SKM-1 (cell line): ENCODE data around the gene KRTAP12-3.
"Not testable (repeated sequence)": the region's sequence is repeated elsewhere in the genome, so short reads cannot be mapped to it uniquely, and the experiment has no call there.

Experiments used
- DNase-seq: peaks from one replicate; lab custom pipeline; 2025; ENCODE audit not compliant: unreplicated experiment; lab: John Stamatoyannopoulos, UW

The KRTAP12-3 gene, protein sequence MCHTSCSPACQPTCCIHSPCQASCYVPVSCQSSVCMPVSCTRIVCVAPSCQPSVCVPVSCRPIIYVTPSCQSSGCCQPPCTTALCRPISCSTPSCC

DNA sequence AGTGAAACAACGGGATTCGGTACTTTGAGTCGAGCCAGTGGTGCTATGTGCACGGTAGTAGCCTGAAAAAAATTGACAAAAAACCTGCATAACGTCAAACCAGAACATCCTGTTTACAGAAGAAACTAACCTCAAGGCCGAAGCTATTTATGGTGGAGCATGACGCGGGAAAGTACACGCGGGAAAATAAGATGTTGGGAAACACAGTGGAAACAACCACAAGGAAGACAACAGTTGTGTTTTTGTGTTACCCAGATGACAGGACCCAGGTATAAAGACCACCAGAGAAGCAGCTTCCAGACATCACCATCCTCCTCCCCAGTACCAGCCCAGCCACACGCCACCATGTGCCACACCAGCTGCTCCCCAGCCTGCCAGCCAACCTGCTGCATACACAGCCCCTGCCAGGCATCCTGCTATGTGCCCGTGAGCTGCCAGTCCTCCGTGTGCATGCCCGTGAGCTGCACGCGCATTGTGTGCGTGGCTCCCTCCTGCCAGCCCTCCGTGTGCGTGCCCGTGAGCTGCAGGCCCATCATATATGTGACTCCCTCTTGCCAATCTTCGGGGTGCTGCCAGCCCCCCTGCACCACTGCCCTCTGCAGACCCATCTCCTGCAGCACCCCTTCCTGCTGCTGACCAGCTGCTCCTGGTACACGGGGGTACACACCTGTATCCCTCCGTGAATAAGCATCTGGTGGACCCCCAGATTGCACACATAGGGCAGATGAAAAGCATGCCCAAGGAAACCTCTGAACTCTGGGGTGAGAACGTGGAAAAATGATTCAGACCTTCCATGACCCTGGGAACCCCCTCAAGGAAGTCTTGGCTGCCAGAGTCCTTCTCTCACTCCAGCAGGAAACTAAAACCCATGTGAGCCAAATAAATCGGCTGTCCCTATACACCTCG lies at the start of gene KRTAP12-3:
TSS of gene KRTAP12-3 (plus strand) at position 298 of the 906 bp plus-strand sequence. CDS start at position 346, 48 bp downstream.
- DNase-seq: no peak

DNA sequence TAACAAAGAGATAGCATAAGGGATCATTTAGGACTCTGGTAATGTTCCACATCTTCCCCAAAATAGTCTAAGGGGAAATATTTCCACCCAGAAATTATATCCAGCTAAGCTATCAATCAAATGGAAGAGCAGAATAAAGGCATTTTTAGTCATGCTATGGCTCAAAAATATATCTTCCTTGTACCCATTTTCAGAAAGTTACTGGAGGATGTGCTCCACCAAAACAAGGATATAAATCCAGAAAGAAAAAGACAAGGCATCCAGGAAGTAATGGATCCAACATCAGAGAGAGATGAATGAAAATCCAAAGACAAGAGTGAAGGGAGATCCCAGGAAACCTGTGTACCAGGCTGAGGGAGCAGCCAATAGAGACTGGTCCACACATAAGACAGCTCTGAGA lies 48.5 kb upstream of the KRTAP12-3 start:
- no peak for DNase-seq

DNA sequence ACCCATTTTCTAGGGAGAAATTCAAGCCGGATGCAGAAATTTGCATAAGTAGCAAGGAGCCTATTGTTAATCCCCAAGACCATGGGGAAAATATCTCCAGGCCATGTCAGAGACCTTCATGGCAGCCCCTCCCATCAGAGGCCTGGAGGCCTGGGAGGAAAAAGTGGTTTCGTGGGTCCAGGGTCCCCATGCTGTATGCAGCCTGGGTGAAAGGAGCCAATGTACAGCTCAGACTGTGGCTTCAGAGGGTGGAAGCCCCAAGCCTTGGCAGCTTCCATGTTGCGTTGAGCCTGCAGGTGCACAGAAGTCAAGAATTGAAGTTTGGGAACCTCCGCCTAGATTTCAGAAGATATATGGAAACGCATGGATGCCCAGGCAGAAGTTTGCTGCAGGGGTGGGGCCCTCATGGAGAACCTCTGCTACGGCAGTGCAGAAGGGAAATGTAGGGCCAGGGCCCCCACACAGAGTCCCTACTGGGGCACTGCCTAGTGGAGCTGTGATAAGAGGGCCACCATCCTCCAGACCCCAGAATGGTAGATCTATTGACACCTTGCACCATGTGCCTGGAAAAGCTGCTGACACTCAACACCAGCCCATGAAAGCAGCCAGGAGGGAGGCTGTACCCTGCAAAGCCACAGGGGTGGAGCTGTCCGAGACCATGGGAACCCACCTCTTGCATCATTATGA lies 47.4 kb upstream of the KRTAP12-3 start:
- DNase-seq: not testable (repeated sequence)

DNA sequence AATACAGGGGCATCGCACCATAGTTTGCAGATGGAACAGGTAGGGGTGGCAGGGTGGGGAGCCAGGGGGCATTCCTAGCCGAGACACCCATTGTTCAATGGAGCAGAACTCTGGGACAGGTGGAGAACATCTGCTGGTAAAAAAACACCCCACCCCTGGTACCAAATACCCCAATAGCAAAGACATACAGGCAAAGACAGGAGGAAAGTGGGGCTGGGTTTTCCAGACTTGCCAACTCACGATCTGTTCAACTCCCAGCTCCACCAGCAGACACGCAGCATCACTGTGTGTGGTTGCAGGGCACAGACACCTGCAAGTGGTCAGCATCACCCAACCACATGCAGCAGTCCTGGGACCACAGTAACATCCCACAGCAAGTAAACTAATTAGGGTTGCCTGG lies 46.2 kb upstream of the KRTAP12-3 start:
- no peak for DNase-seq

DNA sequence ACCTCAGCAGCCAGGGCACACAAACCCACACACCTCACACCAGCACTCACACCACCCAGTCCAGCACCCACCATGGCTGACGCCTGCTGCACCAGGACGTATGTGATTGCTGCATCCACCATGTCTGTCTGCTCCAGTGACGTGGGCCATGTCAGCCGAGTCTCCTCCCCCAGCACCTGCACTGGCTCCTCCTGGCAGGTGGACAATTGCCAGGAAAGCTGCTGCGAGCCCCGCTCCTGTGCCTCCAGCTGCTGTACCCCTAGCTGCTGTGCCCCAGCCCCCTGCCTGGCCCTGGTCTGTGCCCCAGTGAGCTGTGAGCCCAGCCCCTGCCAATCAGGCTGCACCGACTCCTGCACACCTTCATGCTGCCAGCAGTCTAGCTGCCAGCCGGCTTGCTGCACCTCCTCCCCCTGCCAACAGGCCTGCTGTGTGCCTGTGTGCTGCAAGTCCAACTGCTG lies 45.7 kb upstream of the KRTAP12-3 start, which contains the start of gene KRTAP10-8:
TSS of gene KRTAP10-8 (plus strand) at position 51 of the 458 bp plus-strand sequence. CDS start at position 73, 22 bp downstream.
- no peak for DNase-seq

DNA sequence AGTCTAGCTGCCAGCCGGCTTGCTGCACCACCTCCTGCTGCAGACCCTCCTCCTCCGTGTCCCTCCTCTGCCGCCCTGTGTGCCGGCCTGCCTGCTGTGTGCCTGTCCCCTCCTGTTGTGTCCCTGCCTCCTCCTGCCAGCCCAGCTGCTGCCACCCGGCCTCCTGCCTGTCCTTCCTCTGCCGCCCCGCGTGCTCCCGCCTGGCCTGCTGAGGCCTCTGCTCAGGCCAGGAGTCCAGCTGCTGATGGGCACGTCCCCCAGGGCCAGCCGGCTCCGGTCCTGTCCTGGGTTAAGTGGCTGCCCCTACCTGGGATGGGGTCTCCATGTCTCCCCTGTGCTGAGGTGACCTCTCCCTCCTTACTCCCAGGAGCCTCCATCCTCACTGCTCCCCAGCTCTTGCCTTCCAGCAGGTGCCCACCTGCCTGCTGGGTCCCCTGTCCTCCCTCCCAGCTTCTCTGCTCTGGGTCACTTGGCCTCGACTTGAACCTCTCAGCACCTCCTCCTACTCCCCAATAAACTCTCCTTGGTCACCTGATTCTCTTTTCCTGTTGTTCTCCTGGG lies 45.0 kb upstream of the KRTAP12-3 start:
- no peak for DNase-seq

DNA sequence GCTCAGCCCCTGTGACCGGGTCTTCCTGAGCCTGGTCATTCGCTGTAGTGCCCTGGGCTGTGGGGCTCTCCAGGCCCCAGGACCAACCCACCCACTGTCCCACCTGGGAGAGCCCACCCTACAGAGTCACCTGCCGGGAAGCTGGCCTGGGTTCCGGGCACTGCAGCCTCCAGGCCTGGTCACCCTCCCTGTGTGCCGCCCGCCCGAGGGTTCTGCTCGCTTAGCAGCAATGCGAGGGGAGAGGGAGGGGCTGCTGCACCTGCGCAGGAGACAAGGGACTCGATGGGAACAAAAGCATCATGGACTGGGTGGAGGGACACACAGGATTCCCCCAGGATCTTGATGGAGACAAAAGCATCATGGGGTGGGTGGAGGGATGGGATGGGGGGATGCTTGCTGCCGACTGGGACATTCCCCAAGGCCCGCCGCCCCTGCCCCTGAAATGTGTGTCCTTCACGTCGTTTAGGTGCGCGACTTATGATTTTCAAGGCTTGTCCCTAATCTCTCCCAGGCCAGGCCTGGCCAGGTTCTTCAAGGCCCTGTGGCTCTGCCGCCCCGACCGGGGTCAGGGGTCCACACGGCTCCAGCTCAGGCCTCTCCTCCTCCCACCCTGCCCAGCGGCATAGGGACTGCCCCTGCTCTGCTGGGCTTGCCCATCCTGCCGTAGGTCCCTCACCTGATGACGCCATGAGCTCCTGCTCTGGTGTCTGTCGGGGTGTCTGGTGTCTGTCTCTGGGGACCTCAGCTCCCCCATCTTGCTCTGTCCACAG lies 44.2 kb upstream of the KRTAP12-3 start:
- no peak for DNase-seq

DNA sequence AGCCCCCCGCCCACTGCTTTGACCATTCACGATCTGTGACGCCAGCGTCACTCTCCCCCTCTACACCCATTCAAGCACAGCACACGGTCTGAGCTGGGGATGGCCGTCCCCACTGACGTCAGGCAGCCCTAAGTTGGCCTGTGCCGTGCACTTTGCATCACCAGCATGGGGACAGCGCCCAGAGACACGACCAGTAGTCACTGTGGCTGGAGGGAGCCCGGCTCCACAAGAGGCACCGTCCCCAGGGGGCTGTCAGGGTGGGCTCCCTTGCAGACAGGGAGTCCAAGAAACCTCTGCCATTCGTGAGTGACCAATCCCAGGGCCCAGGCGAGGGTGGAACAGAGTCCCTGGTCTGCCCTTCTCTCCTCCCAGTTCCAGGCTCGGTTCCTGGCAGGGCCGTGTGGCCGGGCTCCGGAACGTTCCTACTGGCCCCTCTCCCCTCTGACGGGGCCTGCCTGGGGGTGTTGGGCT lies 43.5 kb upstream of the KRTAP12-3 start:
- DNase-seq: no peak

DNA sequence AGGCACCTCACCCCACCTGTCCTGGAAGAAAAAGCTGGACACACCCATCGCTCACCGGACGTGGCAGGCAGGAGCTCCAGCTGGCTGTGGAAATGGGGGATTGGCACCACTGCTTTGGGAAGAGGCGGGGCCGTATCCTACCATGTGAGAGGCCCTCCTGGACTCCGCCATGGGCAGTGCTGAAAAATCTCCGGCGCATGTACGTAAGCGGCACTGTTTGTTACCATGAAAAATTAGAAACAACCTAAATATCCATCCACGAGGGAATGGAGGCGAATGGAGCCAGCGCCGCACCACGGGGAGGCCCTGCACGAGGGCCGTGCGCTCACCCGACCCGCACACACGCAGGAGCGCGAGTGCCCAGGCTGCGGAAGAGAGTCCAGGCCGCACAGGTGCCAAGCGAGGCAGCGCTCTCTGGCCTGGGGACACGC lies 42.8 kb upstream of the KRTAP12-3 start:
- no peak for DNase-seq

DNA sequence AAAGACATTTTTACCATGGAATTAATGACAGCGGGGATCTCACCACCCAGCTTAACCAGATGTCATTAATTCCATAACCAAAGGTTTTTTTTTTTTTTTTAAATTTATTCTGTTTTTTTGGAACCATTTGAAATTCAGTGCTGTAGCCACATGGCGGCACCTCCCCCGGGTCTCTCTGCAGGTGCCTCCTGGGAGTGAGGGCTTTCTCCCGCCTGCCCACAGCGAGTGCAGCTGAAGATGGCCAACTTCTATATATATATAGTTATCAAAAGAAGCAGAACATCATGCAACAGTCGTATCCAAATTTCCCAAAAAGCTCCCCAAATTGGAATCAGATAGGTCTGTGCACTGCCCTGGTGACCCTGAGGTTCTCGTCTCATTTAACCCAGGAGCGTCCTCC lies 42.3 kb upstream of the KRTAP12-3 start:
- DNase-seq: no peak

DNA sequence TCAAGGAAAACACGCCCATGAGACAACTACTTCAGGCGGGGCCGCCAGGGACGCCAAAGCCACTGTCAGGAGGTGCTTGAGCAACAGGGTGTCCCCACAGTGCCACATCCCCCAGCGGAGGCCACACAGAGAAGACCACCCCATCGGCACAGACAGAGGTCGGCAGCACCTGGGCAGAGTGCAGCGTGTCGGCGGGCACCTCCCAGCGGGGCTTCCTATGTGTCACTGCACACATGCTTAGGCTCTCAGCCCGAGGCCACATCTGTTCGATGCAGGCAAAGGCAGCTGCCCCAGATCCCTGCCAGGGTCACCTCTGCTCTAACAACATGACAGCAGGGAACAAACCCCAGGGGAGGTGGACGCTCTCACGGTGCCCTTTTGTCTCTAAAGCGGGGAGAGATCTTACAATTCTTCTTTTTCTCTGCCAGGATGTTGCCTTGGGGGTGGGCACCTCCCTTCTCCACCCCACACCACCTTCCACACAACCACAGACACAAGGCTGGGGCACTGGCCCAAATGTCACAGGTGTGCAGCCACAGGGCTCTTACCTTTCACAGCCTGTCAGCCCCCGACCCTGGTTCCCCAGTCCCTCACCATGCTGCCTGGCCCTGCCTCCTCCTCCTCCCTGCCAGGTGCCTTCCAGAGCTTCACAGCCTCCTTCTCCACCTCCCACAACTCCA lies 41.7 kb upstream of the KRTAP12-3 start:
- DNase-seq: no peak

DNA sequence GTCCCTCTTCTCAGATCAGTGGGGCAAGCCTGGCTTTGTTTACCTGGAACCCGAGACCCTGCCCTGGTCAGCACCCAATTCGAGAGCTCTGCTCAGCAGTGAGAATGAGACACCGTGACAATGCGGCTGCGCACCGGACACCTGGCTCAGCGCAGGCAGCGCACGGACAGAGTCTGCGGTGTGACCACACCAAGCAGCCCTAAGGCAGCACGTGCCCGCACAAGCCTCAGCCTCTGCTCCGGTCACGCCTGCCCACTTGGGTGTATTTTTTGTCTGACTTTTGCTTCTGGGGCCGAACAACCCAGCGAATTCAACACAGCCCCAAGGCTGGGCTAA lies 41.2 kb upstream of the KRTAP12-3 start:
- no peak for DNase-seq

DNA sequence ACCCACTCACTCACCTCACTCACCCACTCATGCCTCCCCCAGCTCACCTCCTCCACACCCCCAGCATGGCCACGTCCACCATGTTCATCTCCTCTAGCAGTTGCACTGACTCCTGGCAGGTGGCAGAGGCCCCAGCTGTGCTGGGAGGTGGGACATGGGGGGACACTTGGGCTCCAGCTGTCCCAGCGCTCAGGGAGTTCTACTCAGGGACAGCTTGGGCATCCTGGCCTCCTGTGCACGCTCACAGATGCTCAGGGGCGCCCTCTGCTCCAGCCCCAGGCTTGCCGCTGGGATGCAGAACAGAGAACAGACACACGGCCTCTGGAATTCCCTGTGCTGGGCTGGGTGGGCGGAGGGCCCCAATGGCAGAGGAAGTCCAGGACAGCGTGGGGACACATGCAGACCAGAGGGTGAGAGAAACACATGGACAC lies 40.6 kb upstream of the KRTAP12-3 start:
- no peak for DNase-seq

DNA sequence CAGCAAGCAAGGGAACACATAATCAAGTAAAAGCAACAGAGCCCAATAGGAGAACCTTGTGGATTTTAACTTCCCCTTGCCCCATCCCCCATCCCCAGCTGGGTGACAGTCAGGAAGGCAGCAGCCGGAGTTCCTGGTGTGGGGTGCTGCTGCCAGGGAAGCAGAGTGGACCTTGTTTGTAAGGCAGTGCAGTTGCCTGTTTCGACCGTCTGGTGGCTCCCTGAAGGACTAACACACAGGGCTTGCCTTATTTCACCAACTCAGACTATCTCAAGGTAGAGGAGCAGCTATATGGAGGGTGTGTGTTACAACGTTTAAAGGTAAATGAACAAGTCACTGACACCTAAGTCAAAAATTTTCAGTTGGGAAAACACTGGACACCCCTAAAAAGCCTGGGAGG lies 39.2 kb upstream of the KRTAP12-3 start:
- DNase-seq: peak; percentile 21

DNA sequence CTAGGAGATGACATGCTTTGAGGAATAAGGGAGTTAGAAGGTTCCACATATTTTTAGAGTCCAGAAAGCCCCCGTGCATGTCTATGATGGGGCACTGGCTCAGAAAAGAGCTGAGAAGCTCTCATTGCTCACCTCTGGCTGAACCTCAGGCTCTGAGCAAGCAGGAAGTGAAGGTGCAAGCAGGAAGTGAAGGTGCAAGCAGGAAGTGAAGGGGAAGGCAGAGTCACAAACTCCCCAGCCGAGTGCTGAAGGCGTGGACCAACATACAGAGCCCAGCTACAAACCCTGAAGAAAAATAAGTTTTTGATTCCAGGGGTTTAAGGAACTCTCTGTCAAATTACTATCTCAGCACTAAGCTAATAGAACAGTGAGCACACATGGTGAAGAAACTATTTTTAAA lies 38.8 kb upstream of the KRTAP12-3 start:
- DNase-seq: no peak

DNA sequence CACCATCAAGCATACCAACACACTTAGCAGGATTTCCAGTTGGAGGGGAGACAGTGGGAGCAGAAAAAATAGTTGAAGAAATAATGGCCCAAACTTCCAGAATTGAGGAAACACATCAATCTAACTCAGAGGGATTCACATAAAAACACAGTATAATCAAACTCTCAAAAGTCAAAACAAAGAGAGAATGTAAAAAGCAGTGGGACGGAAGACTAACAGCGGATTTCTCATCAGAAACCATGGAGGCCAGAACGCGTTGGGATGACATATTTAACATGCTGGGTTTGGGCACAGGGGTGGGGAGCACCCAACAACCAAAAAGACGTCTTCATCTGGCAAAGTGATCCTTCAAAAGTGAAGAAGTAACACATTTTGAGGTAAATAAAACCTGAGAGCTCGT lies 37.8 kb upstream of the KRTAP12-3 start:
- DNase-seq: no peak

DNA sequence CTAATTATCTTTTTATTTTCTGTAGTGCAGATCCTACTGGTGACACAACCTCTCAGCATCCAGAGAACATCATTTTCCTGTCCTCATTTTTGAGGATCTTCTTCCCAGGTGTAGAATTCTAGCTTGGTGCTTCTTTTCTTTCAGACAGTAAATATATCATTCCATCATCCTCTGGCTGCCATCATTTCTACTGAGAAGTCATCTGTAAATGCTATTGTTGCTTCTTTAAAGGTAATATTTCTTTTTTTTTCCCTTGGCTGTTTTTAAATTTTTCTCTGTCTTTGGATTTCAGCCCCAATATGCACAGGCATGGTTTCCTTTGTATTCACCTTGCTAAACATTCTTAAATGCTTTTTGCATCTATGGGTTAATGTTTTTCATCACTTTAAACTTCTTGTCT lies 34.2 kb upstream of the KRTAP12-3 start:
- no peak for DNase-seq

DNA sequence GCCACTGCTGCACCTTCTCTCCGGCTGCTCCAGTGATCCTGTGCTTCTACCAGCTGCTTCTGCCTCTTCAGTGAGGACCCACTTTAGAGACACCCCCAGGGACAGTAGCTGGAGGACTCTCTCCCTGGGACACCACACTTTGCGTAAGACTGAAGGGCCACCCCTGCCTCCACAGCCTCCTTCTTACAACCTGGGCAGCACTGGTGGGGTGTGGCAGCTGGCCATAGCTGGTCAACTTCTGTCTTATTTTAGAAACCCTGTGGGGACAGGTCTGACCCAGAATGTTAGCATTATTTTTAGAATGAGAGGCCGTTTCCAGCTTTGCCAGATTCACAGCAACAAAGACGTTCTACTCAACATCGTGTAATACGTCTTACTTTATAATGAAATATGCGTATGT lies 32.0 kb upstream of the KRTAP12-3 start:
- DNase-seq: no peak

DNA sequence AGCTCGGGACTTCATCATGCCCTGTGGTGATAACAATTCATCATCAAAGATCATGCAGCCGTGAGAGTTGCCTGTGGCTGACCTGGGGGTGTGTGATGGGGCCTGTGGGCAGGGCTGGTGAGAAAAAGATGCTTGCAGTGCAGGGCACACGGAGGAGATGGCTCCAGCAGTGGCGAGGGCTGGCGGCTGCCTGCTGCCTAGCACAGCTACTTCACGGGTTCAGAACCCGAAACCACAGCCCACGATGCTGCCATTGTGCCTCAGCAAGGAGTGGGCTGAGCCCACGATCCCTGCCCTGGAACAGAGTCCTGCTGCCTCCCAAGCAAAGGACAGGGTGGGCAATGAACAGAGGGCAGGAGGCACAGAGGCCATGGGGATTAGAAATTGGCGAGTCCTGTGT lies 31.5 kb upstream of the KRTAP12-3 start:
- no peak for DNase-seq

DNA sequence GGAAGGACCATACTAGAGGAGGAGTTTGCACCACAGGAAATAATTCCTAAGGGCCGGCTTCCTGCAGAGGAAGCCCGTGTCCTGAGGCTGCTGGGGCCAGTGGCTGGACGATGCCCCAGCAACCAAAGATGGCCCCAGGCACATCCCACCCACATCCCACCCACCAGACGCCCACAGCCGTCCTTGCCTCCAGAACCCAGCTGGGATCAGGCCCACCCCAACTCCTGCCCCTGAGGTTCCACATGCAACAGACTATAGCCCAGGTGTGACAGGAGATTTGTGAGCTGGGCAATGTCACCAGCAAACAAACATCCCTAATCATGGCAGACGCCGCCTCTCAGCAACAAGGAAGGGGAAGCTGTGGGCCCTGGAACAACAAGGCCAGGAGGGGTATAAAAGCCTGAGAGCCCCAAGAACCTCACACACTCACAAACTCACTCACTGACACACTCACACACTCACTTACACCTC lies 31.0 kb upstream of the KRTAP12-3 start, which contains the start of gene KRTAP10-9:
TSS of gene KRTAP10-9 (plus strand) at position 421 of the 471 bp plus-strand sequence. CDS start 79 bp downstream, outside the sequence.
- DNase-seq: no peak
